ENCODE data around the gene AHCY.
"Not testable (repeated sequence)": the region's sequence is repeated elsewhere in the genome, so short reads cannot be mapped to it uniquely, and the experiment has no call there.

The AHCY gene

GRCh38 chr20:34322267-34323105 lies 19.3 kb upstream of the AHCY start:
- no peak for DNase-seq

DNA sequence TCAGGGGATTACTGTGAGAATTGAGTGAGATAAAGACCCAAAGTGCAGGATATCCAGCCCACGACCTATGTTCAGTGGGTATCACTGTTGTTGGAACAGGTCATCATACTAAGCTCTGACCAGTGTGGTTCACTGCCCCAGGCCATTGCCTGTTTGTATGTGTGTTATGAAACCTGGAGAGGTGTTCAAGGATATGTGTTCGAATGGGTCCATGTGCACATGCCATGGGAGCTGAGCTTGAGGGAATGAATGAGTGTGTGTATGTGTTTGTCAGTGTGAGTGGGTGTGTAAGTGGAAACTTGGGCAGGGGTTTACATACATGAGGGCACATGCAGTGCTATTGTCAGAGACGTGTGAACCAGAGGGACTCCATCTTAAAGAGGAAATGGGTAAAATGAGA lies 17.7 kb upstream of the AHCY start:
- no peak for DNase-seq

DNA sequence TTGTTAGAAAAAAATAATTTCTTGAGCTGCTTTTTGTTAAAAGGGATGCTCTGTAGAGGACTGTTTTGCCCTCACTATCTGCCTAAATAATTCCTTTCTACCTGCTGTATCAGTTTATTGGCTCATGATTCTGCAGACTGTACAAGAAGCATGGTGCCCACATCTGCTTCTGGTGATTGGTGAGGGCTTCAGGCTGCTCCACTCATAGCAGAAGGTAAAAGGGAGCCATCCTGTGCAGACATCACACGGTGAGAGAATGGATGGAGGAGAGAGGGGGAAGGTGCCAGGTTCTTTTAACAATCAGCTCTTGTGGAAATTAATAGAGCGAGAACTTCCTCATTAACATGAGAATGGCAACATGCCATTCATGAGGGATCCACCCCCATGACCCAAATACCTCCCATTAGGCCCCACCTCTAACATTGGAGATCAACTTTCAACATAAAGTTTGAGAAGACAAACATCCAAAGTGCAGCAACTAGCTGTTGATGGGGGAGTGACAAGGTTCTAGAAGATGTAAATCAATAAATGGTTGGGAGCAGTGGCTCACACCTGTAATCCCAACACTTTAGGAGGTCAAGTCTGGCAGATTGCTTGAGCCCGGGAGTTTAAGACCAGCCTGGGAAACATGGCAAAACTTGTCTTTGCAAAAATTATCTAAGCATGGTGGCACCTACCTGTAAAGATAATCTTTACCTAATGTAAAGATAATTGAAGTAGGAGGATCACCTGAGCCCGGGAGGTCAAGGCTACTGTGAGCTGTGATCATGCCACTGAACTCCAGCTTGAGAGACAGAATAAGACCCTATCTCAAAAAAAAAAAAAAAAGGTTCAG lies 15.7 kb upstream of the AHCY start:
- peak; percentile 68 for DNase-seq

DNA sequence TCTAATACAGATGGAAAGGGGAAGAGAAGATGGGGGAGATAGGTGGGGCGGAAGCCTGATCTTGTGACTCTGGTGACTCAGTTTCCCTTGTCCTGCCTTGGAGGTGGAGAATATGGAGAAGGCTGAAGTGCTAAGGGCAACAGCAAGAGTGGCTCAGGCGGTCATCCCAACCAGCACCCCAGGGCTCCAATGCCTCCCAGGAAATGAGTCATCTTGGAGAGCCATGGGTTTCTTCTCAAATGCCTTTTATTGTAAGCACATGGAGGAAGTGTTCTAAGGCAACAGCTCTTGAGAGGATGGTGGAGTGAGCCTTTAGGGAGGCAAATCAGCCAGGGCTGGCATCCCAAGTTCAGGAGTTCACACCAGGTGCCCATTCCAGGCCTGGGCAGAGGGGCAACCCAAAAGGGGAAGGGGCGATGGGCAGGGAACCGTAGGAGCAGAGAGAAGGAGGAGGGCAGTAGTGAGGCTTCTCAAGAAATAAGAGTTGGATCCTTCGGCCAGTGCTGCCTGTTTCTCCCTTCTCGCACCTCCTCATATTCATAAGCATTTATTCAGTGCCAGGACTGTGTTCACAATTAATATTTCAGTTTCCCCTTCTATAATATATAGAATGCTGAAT lies 13.2 kb upstream of the AHCY start:
- no peak for DNase-seq

GRCh38 chr20:34315236-34315635 lies 12.1 kb upstream of the AHCY start:
- DNase-seq = no peak

GRCh38 chr20:34312544-34313217 lies 9.5 kb upstream of the AHCY start:
- DNase-seq = peak; percentile 96

DNA sequence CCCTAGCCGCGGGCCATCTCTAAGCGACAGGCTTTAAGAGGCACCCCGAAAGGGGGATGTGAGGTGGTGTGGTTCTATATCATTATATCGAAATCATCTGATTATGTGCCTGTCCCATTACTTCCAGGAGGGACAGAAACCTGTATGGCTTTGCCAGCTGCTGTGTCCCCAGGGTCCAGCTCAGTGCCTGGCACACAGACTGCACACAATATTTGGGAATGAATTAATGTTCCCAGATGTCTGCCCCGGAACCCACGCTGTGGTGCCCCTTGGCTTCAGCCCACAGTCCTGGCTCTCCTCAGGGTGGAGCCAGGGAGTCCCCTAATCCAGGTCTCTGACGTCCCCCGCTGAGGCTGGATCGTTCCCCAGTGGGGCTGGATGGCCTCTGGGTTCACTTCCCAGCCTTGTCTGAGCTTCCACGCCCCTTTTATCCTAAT lies 8.9 kb upstream of the AHCY start:
- DNase-seq = no peak

GRCh38 chr20:34311118-34312023 lies 8.2 kb upstream of the AHCY start:
- peak; percentile 41 for DNase-seq

GRCh38 chr20:34310481-34311117 lies 7.4 kb upstream of the AHCY start:
- no peak for DNase-seq

DNA sequence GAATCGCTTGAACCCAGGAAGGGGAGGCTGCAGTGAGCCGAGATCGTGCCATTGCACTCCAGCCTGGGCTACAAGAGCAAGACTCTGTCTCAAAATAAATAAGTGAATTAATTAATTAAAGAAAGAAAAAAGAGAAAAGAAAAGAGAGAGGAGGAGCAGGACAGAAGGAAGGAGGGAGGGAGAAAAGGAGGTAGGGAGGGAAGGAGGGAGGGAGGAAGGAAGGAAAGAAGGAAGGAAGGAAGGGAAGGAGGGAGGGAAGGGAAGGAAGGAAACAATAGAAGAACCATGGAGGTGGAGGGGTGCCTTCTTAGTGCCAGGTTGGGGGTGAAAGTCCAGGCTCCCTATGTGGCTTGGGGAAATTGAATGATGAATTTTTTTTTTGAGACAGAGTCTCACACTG lies 6.5 kb upstream of the AHCY start:
- DNase-seq = no peak

- no peak for DNase-seq
Measured at GRCh38 chr20:34305333-34306230, 2.4 kb upstream of the AHCY start.

DNA sequence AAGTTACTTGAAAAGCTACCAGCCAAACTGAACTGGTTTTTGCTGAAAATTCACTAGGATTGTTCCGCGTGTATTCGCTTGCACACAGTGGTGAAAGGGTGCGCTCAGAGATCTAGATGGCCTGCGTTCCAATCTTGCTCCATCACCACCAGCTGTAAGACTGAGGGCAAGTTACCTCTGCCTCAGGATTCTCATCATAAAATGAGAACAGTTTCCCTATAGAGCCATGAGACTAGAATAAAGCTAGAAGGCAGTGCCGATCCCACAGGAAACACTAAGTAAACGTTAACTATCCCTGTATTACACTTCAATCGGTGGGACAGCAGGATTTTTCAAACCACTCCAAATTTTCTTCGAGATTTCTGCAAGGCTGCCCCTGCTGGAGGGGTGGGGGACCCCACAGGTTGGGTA lies 838 bp downstream of the AHCY start:
- DNase-seq = no peak

DNA sequence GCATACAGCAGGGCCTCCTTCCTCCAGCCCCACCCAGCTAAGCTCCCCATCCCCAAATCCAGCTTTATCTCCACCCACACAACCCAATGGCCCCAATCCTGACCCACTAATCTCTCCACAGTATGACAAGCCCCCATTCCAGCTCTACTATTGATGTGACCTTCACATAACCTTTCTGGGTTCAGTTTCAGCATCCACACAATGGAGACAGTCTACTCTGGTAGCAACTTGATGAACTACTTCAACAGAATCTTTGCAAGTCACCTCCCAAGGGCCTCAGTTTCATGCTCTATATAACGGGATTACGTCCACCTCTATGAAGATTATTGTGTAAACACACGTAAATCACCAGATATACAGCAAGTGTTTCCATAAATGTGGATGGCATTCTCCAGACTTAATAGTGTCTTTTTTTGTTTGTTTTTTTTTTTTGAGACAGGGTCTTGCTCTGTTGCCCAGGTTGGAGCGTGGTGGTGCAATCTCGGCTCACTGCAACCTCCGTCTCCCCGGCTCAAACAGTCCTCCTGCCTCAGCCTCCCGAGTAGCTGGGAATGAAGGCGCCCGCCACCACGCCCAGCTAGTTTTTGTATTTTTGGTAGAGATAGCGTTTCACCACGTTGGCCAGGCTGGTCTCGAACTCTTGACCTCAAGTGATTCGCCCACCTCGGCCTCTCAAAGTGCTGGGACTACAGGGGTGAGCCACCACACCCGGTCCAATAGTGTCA lies 1.4 kb downstream of the AHCY start:
- no peak for DNase-seq

- DNase-seq = peak; percentile 52
Measured at GRCh38 chr20:34300809-34301586, 2.2 kb downstream of the AHCY start.

DNA sequence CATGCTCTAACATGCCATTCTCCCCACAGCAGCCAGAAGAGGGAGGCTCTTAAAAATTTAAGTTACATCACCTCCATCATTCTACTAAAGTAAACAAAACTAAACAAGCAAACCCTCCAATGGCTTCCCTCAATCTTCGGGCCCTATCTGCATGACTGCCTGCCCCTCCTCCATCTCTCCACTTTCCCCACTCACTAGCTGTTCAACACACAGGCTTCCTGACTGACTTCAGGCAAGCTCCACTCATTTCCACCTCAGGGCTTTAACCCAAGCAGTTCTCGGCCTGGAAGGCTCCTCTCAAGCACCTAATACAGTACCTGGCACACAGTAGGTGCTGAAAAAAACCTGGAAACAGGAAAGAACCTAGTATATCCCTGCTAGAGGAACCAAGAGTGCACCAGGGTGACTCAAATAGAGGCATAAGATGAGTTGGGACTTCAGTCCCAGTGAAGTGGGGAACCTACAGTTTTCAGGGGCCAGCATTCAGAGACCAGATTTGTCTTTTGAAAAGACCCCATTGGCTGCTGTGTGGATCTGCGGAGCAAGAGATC lies 2.8 kb downstream of the AHCY start:
- no peak for DNase-seq

GRCh38 chr20:34299556-34300255 lies 3.4 kb downstream of the AHCY start:
- DNase-seq = no peak

DNA sequence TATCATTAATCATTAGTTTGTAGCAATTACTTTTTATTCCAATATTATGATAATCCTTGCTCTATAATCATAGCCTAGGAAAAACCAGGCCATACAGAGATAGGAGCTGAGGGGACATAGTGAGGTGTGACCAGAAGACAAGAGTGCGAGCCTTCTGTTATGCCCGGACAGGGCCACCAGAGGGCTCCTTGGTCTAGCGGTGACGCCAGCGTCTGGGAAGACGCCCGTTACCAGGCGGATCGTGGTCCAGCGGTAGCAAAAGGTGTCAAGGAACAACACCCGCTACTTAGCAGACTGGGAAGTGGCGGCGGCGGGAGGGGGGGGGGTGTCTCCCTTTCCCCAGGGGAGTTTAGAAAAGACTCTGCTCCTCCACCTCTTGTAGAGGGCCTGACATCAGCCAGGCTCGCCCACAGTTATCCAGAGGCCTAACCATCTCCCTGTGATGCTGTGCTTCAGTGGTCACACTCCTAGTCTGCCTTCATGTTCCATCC lies 4.8 kb downstream of the AHCY start:
- DNase-seq = not testable (repeated sequence)

DNA sequence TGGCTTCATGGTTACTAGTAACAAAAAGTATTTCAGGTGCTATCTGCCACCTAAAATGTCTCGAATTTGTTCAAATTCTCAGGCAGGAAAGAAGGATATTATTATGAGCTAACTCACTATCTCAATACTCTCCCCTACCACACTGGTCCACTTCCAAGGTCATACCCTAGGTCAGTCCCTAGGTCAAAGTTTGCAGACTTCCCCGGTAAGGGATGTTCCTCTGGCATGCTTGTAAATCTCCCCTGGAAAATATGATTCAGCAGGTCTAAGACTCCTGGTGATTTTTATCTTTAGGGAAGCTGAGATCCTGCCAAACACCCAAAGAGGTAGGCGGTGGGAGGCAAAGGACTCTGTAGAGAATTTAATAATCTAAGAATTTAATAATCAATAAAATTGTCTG lies 6.7 kb downstream of the AHCY start:
- no peak for DNase-seq
